ENCODE results near the gene RDX. TPM values are rescaled to one million over a fixed set of nuclear protein-coding genes. Genes with fewer than 3 reads are reported as not detected.
"Not testable (repeated sequence)": the region's sequence is repeated elsewhere in the genome, so short reads cannot be mapped to it uniquely, and the experiment has no call there.

Gene RDX
- total RNA-seq, 1 experiment from 2014 or later: 131 TPM

DNA sequence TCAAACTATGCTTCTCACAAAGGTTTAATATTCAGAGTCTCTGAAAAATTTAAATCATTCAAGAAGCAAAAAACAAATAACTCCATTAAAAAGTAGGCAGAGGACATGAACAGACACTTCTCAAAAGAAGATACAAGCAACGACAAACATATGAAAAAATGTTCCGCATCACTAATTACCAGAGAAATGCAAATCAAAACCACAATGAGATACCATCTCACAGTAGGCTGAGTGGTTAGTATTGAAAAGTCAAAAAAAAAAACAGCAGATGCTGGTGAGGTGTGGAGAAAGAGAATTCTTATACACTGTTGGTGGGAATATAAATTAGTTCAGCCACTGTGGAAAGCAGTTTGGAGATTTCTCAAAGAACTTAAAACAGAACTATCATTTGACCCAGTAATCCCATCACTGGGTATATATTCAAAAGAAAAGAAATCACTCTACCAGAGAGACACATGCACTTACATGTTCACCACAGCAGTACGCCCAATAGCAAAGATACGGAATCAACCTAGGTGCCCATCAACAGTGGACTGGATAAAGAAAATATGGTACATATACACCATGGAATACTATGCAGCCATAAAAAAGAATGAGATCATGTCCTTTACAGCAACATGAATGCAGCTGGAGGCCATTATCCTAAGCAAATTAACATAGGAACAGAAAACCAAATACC, 103.7 kb downstream of the RDX start:
- H3K9me3 ChIP-seq (ENCODE audit: control insufficient read depth in 1 of 2, insufficient read depth in 1 of 2, low read depth in 1 of 2, low read length in 2 of 2); CTCF ChIA-PET; H3K9me2 ChIP-seq (ENCODE audit: insufficient read depth); ATAC-seq; DNase-seq (ENCODE audit: low read depth, low spot score); H3K4me3 ChIP-seq (replicated peaks in 1 of 2; ENCODE audit: low read depth in 1 of 2, low read length in 2 of 2); POLR2A ChIA-PET; H3K4me2 ChIP-seq (ENCODE audit: low read length); BruUV-seq (replicated peaks); H3K79me2 ChIP-seq (ENCODE audit: insufficient read depth, low read length); H3K27ac ChIP-seq (ENCODE audit: low read depth, low read length); H3K27me3 ChIP-seq (ENCODE audit: insufficient read depth, low read length); H3K36me3 ChIP-seq (ENCODE audit: control insufficient read depth in 1 of 2, insufficient read depth in 2 of 2, low read length in 2 of 2); H4K20me1 ChIP-seq (ENCODE audit: insufficient read depth); H2AFZ ChIP-seq (ENCODE audit: low read depth, low read length, poor library complexity, severe bottlenecking); H3K9ac ChIP-seq (ENCODE audit: low read length): not testable (repeated sequence)
- intact Hi-C loops (cut with micrococcal nuclease): loop anchor here (5.0 to 10.0 kb wide), 3 partner anchors 95 to 1242 kb away; no protein-coding TSS in a partner anchor
- peaks cover 43 to 46% of the 10 kb centered on the region in 2 experiments for H3K4me1 ChIP-seq (ENCODE audit: control insufficient read depth in 1 of 2, insufficient read depth in 2 of 2, low read length in 2 of 2)
- RAD21 ChIA-PET (ENCODE audit: low non-redundant PET in 1 of 2, low total read pairs in 2 of 2, uncharacterized antibody in 2 of 2, unreplicated experiment in 2 of 2): interaction anchor here in 1 of 2 experiments (1.4 kb wide), 1 partner anchor 100 kb away, joined by 3 read pairs; the partner anchor contains the start of gene ZC3H12C

DNA sequence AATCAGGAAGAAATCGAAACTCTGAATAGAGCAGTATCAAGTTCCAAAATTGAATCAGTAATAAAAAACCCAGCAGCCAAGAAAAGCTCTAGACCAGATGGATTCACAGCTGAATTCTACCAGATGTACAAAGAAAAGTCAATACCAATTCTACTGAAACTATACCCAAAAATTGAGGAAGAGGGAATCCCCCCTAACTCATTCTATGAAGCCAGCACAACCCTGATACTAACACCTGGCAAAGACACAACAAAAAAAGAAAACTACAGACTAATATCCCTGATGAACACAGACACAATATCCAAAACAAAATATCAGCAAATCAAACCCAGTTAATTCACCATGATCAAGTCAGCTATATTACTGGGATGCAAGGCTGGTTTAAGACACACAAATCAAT, 105.5 kb downstream of the RDX start:
- Histone ChIP-seq H3K4me1 (ENCODE audit: control insufficient read depth in 1 of 2, insufficient read depth in 2 of 2, low read length in 2 of 2) (peaks cover 24 to 32% of the 10 kb centered on the region in 2 experiments), H4K20me1 (ENCODE audit: insufficient read depth) (0 out of 2 replicates have a peak, but pooled peaks cover 3% of the 10 kb centered on the region), H3K9me3 (ENCODE audit: control insufficient read depth in 1 of 2, insufficient read depth in 1 of 2, low read depth in 1 of 2, low read length in 2 of 2) (no peaks in the 10 kb centered on the region), H3K27ac (ENCODE audit: low read depth, low read length) (no peak overlapping the region), H3K4me3 (replicated peaks in 1 of 2; ENCODE audit: low read depth in 1 of 2, low read length in 2 of 2) (no peak overlapping the region), H2AFZ (ENCODE audit: low read depth, low read length, poor library complexity, severe bottlenecking) (no peak overlapping the region), H3K79me2 (ENCODE audit: insufficient read depth, low read length) (no peaks in the 10 kb centered on the region), H3K4me2 (ENCODE audit: low read length) (no peak overlapping the region), H3K9ac (ENCODE audit: low read length) (no peak overlapping the region), H3K9me2 (ENCODE audit: insufficient read depth) (no peaks in the 10 kb centered on the region), H3K36me3 (ENCODE audit: control insufficient read depth in 1 of 2, insufficient read depth in 2 of 2, low read length in 2 of 2) (no peaks in the 10 kb centered on the region), H3K27me3 (ENCODE audit: insufficient read depth, low read length) (no peaks in the 10 kb centered on the region)
- intact Hi-C loops (cut with micrococcal nuclease): loop anchor here (5.0 to 10.0 kb wide), 3 partner anchors 94 to 1244 kb away; no protein-coding TSS in a partner anchor
- CTCF ChIA-PET: no interaction called here
- DNase-seq (ENCODE audit: low read depth, low spot score): no peak
- RAD21 ChIA-PET (ENCODE audit: low non-redundant PET in 1 of 2, low total read pairs in 2 of 2, uncharacterized antibody in 2 of 2, unreplicated experiment in 2 of 2): no interaction called here
- POLR2A ChIA-PET: no interaction called here
- ATAC-seq: no peak
- BruUV-seq (replicated peaks): no TSS peak
- TF ChIP-seq FOSL1 (IDR thresholded peaks at IDR 0.05; ENCODE audit: low read depth) (no peak), SP1 (IDR thresholded peaks at IDR 0.05; ENCODE audit: low read depth) (no peak), POLR2A (IDR thresholded peaks at IDR 0.05; ENCODE audit: borderline replicate concordance, extremely low read depth, insufficient read depth, insufficient read length) (no peak), RAD21 (IDR thresholded peaks at IDR 0.05; ENCODE audit: low read depth) (no peak), ZNF274 (IDR thresholded peaks at IDR 0.05; ENCODE audit: low read depth, low read length) (no peak), JUND (IDR thresholded peaks at IDR 0.05) (no peak), ELF1 (IDR thresholded peaks at IDR 0.05; ENCODE audit: borderline replicate concordance, low read depth) (no peak), EZH2phosphoT487 (IDR thresholded peaks at IDR 0.05; ENCODE audit: borderline replicate concordance) (no peak), CBX3 (IDR thresholded peaks at IDR 0.05; ENCODE audit: low read depth) (no peak), YY1 (IDR thresholded peaks at IDR 0.05; ENCODE audit: extremely low read depth, insufficient replicate concordance, low read depth, low read length) (no peak), EZH2 (IDR thresholded peaks at IDR 0.05) (no peak), SIN3A (IDR thresholded peaks at IDR 0.05; ENCODE audit: low read depth) (no peak)
- TF ChIP-seq, protein P1, sequence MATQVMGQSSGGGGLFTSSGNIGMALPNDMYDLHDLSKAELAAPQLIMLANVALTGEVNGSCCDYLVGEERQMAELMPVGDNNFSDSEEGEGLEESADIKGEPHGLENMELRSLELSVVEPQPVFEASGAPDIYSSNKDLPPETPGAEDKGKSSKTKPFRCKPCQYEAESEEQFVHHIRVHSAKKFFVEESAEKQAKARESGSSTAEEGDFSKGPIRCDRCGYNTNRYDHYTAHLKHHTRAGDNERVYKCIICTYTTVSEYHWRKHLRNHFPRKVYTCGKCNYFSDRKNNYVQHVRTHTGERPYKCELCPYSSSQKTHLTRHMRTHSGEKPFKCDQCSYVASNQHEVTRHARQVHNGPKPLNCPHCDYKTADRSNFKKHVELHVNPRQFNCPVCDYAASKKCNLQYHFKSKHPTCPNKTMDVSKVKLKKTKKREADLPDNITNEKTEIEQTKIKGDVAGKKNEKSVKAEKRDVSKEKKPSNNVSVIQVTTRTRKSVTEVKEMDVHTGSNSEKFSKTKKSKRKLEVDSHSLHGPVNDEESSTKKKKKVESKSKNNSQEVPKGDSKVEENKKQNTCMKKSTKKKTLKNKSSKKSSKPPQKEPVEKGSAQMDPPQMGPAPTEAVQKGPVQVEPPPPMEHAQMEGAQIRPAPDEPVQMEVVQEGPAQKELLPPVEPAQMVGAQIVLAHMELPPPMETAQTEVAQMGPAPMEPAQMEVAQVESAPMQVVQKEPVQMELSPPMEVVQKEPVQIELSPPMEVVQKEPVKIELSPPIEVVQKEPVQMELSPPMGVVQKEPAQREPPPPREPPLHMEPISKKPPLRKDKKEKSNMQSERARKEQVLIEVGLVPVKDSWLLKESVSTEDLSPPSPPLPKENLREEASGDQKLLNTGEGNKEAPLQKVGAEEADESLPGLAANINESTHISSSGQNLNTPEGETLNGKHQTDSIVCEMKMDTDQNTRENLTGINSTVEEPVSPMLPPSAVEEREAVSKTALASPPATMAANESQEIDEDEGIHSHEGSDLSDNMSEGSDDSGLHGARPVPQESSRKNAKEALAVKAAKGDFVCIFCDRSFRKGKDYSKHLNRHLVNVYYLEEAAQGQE (IDR thresholded peaks at IDR 0.05; ENCODE audit: low read depth): no peak
- TF ChIP-seq, protein P2, sequence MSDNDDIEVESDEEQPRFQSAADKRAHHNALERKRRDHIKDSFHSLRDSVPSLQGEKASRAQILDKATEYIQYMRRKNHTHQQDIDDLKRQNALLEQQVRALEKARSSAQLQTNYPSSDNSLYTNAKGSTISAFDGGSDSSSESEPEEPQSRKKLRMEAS (IDR thresholded peaks at IDR 0.05): no peak
- TF ChIP-seq, protein P3, sequence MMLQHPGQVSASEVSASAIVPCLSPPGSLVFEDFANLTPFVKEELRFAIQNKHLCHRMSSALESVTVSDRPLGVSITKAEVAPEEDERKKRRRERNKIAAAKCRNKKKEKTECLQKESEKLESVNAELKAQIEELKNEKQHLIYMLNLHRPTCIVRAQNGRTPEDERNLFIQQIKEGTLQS (IDR thresholded peaks at IDR 0.05): no peak
